GM18861 (cell line): ENCODE data around the gene EPHA6.
"Not testable (repeated sequence)": the region's sequence is repeated elsewhere in the genome, so short reads cannot be mapped to it uniquely, and the experiment has no call there.

ENCODE experiments used
- ATAC-seq: cut with Tn5 transposase; IDR thresholded peaks from one replicate; pipeline ENCODE4 v1.9.1; 2021; ENCODE audit not compliant: unreplicated experiment

The EPHA6 gene

DNA sequence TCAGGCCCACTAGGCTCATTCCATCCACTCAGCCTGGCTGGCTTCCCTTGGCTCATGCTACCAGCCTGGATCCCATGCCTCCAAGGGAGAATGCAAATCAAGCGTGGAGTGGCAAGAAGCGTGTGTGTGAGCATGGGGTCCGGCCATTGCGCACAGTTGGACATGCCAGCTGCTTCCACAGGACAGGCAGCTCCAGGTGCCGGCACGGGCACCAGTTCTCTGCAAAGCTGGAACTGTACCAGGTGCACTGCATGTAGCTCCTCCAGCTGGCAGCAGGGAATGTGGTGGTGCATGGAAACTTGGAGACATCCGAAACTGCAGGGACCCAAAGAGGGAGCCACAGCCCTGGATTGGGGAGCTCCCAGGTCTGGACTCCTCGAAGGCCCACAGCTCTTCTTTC is 449.8 kb downstream of the EPHA6 start:
- ATAC-seq: no peak

DNA sequence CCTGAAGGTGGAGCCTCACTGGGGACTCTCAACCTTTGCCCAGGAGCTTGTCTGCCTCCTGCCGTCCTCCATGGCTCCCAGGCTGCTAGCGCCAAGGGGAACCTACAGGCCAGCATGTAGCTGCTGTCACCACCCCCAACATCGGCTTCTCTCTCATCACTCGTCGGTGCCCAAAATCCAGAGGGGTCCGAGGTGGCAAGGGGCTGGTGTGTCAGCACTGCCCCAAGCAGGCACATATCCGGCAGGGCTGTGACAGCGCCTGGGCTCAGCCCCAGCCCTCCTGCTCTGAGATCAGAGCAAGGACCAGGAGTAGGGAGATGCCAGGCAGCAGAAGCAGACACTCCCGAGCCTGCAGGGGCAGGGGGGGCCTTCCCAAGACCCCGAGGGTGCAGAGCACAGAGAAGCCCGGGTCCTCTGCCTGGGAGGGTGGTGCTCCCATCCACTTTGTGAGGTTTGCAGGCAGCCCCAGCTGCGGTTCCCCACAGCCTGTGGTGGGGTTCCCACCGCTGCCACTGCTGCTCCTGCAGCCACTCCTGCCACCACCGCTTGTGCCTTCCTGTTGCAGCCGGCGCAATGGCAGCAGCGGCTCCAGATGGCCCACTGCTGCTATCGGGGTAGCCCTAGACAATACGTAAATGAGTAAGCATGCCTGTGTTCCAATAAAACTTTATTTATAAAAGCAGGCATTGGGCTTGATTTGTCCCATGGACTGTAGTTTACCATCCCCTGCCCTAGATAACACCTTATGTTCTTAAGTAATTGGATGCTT is 451.0 kb downstream of the EPHA6 start:
- ATAC-seq: no peak

- no peak for ATAC-seq
These were observed 454.8 kb downstream of the EPHA6 start for GRCh38 chr3:97269202-97269601.

GRCh38 chr3:97276879-97277550 is 462.6 kb downstream of the EPHA6 start:
- ATAC-seq: not testable (repeated sequence)

GRCh38 chr3:97277708-97278107 is 463.3 kb downstream of the EPHA6 start:
- no peak for ATAC-seq

DNA sequence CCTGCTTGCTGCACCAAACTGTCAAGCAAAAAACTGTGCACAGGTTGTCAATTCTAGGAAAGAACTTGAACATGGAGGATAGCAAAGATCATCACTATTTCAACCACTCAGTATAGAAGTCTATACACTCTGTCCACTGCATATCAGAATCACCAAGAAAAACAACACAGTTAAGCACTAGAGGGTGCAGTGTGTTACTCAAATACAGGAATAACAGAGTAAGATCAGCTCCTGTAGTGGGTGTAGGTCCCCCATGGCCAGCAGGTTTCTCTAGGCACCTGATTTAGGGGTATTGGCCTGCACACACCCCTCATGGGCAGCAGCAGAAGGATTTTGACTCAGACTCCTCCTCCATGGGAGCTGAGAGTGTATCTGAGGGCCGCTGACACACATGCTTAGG is 464.1 kb downstream of the EPHA6 start:
- ATAC-seq: no peak

- ATAC-seq: no peak
These were observed 477.5 kb downstream of the EPHA6 start for GRCh38 chr3:97291901-97292300.

GRCh38 chr3:97293596-97294131 is 479.3 kb downstream of the EPHA6 start:
- ATAC-seq: no peak

GRCh38 chr3:97297032-97297431 is 482.6 kb downstream of the EPHA6 start:
- no peak for ATAC-seq

DNA sequence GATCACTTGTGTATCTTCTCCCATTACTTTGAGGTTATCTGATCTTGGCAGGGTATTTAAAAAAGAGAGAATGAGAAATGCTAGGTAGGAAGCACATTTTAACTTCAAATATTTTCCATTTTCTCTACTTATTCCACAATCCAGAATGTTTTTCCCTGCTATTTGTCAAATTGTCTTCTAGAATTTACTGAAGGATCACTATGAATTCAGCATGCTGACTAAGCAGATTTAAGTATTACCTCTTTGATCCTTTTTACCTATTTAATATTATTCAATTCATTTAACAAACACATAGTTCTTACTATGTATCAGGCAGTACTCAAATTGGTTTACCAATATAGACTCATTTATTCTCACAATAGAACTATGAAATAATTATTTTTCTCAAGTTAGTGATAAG is 486.7 kb downstream of the EPHA6 start:
- ATAC-seq: no peak

- ATAC-seq: no peak
These were observed 491.8 kb downstream of the EPHA6 start for GRCh38 chr3:97306226-97306625.

GRCh38 chr3:97338375-97338774 is 524.0 kb downstream of the EPHA6 start:
- no peak for ATAC-seq

DNA sequence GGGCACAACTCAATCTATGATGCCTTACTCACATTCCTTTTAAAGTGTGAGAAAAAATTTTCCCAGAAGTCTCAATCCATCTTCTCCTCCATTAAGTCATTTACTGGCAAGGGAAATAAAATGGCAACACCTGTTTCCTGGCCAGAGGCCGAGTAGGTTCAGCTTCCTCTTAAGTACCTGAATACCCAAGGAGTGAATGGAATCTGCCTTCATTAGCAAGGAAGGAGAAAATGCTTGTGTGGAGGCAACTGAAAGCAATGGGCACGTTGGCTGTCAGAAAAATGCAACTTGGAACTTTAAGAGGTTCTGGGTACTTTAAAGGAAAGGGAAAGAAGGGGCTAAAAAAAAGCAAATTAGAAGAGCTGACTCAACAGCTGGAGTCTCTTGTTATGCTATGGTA is 526.5 kb downstream of the EPHA6 start:
- ATAC-seq: no peak

- ATAC-seq: no peak
These were observed 533.4 kb downstream of the EPHA6 start for GRCh38 chr3:97347780-97348179.

DNA sequence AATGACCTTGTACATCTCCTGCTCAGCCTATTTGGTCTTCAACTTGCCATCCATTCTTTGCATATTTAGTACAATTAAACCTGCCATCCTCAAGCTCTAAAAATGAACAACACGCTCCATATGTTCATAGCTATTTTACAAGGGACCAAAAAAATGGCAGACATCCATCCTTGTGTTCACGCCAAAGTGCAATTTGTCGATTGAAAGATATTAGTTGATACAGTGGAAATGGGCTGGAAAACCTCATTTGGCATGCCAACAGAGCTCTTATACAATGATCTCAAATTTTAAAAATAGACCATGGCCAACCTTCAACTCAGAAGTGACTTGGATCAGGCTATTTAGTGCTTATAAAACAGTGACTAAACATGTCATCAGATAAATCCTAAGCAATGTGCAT is 536.6 kb downstream of the EPHA6 start:
- ATAC-seq: no peak

DNA sequence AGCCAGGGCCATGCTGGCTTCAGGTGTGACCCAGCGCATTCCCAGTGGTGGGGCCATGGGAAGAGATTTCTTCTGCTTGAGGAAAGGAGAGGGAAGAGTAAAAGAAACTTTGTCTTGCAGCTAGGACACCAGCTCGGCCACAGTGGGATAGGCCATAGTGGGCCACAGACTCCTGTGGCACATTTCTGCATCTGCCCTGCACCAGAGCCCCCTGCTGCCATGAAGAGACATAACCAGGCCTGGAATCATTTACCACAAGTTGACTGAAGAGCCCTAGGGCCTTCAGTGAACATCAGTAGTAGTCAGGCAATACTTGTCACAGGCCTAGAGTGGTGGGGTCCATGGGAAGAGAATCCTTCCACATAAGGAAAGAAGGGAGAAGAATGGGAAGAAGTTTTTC is 538.8 kb downstream of the EPHA6 start:
- ATAC-seq: no peak

- no peak for ATAC-seq
These were observed 545.6 kb downstream of the EPHA6 start for GRCh38 chr3:97359977-97360376.

DNA sequence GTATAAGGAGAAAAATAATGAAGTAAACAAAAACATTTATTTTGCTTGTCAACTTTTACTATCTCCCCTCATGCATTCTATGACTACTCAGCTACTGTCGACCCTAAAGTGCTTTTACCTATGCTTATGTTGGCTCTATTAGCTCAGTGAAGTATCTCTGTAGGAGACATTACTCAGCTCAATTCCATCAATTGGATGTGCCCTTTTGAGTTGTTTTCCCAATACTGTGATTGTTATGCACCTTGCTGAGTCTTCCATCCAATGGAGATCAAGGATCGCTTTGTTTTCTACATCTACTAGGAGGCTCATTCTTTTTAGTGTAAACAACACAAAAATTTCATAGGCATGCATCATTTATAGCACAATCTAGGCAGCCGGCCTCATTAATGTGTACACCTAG is 546.4 kb downstream of the EPHA6 start:
- ATAC-seq: no peak

- no peak for ATAC-seq
These were observed 570.2 kb downstream of the EPHA6 start for GRCh38 chr3:97384583-97384982.

GRCh38 chr3:97388774-97389173 is 574.4 kb downstream of the EPHA6 start:
- ATAC-seq: no peak

GRCh38 chr3:97389936-97390335 is 575.5 kb downstream of the EPHA6 start:
- no peak for ATAC-seq

DNA sequence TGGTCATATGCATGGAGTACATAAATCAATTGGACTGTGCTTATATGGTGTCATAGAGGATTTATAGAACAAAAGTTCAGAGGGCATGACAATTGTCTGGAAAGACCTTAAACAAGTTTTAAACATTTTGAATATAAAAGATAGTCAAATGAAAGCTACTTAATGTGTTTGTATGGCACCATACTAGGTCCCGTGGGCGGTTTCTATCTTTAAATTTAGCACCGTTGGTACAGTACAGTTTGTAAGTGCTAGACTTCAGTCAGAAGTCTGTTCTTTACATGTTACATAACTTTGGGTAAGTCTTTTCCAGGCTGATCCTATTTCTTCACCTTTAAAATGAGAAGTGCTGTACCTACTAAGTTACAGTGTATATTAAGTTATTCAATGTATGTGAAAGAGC is 576.8 kb downstream of the EPHA6 start:
- no peak for ATAC-seq
